ENCODE measurements around the gene CCND1.

Gene CCND1

GRCh38 chr11:69638941-69639681 is 1.8 kb upstream of the CCND1 start:
- Histone ChIP-seq H3K9me3 (ENCODE audit: control insufficient read depth, low read length) (no peaks in the 10 kb centered on the region), H3K36me3 (ENCODE audit: control insufficient read depth, insufficient read depth, low read length) (no peaks in the 10 kb centered on the region), H3K4me1 (no peaks in the 10 kb centered on the region), H3K27me3 (ENCODE audit: control insufficient read depth, insufficient read depth, low read length) (no peaks in the 10 kb centered on the region), H3K4me2 (ENCODE audit: low read length) (peak overlapping the region; percentile 78), H2AFZ (peak overlapping the region; percentile 42), H3K4me3 (ENCODE audit: low read depth, low read length) (peak overlapping the region; percentile 49), H3K79me2 (no peaks in the 10 kb centered on the region), H3K27ac (no peak overlapping the region), H3K9ac (no peak overlapping the region)
- no peak for TF ChIP-seq CTCF (IDR thresholded peaks at IDR 0.05)

- Histone ChIP-seq H3K4me1 (no peaks in the 10 kb centered on the region), H3K9ac (no peak overlapping the region), H3K27ac (no peak overlapping the region), H3K36me3 (ENCODE audit: control insufficient read depth, insufficient read depth, low read length) (no peaks in the 10 kb centered on the region), H3K27me3 (ENCODE audit: control insufficient read depth, insufficient read depth, low read length) (no peaks in the 10 kb centered on the region), H3K9me3 (ENCODE audit: control insufficient read depth, low read length) (no peaks in the 10 kb centered on the region), H2AFZ (no peak overlapping the region), H3K4me2 (ENCODE audit: low read length) (peak overlapping the region; percentile 78), H3K79me2 (no peaks in the 10 kb centered on the region), H3K4me3 (ENCODE audit: low read depth, low read length) (peak overlapping the region; percentile 44)
- TF ChIP-seq CTCF (IDR thresholded peaks at IDR 0.05), result no peak
Measured at GRCh38 chr11:69639831-69640230, 1.1 kb upstream of the CCND1 start.

GRCh38 chr11:69640260-69640994 is 529 bp upstream of the CCND1 start:
- Histone ChIP-seq H3K4me3 (ENCODE audit: low read depth, low read length) (peak overlapping the region; percentile 44), H3K27ac (no peak overlapping the region), H2AFZ (no peak overlapping the region), H3K9me3 (ENCODE audit: control insufficient read depth, low read length) (no peaks in the 10 kb centered on the region), H3K4me2 (ENCODE audit: low read length) (peak overlapping the region; percentile 78), H3K9ac (no peak overlapping the region), H3K79me2 (no peaks in the 10 kb centered on the region), H3K4me1 (no peaks in the 10 kb centered on the region), H3K36me3 (ENCODE audit: control insufficient read depth, insufficient read depth, low read length) (no peaks in the 10 kb centered on the region), H3K27me3 (ENCODE audit: control insufficient read depth, insufficient read depth, low read length) (no peaks in the 10 kb centered on the region)
- no peak for TF ChIP-seq CTCF (IDR thresholded peaks at IDR 0.05)

GRCh38 chr11:69641681-69642548 is 959 bp downstream of the CCND1 start:
- Histone ChIP-seq H3K4me3 (ENCODE audit: low read depth, low read length) (peak overlapping the region; percentile 66), H3K27ac (no peak overlapping the region), H3K4me2 (ENCODE audit: low read length) (peak overlapping the region; percentile 63), H2AFZ (peak overlapping the region; percentile 46), H3K9me3 (ENCODE audit: control insufficient read depth, low read length) (no peaks in the 10 kb centered on the region), H3K9ac (no peak overlapping the region), H3K79me2 (no peaks in the 10 kb centered on the region), H3K4me1 (no peaks in the 10 kb centered on the region), H3K36me3 (ENCODE audit: control insufficient read depth, insufficient read depth, low read length) (no peaks in the 10 kb centered on the region), H3K27me3 (ENCODE audit: control insufficient read depth, insufficient read depth, low read length) (no peaks in the 10 kb centered on the region)
- no peak for TF ChIP-seq CTCF (IDR thresholded peaks at IDR 0.05)
